Erythroblast (primary cell): ENCODE measurements around the gene TBX2.
"Not testable (repeated sequence)": the region's sequence is repeated elsewhere in the genome, so short reads cannot be mapped to it uniquely, and the experiment has no call there.

Experiments used
- GATA1 ChIP-seq: IDR thresholded peaks from 2 replicates; pipeline ENCODE4 v1.6.1; 2011; ENCODE audit warnings: low read depth, mild to moderate bottlenecking, control low read depth, low read length, moderate library complexity
- POLR2A ChIP-seq: IDR thresholded peaks from 2 replicates; pipeline ENCODE4 v1.6.1; 2011; ENCODE audit warnings: mild to moderate bottlenecking, low read length

- not testable (repeated sequence) for TF ChIP-seq POLR2A, GATA1
Observed at GRCh38 chr17:61441507-61441906, 41.9 kb downstream of the TBX2 start.
